H9 (cell line): Measurements from ENCODE around the gene DHRS13. TPM values are rescaled to one million over a fixed set of nuclear protein-coding genes. Genes with fewer than 3 reads are reported as not detected.

ENCODE experiments used
- DNase-seq: peaks from one replicate; pipeline ENCODE4 v3.0.0-alpha.2; 2017
- H2AFZ ChIP-seq: one replicate; pipeline ENCODE4 v1.6.1; 2013; ENCODE audit warnings: mild to moderate bottlenecking, low read length, control low read depth, moderate library complexity
- H2AK5ac ChIP-seq: 2 replicates; pipeline ENCODE4 v1.6.1; 2013; ENCODE audit warnings: low read length, control low read depth, mixed read lengths; ENCODE audit not compliant: insufficient read length
- H2BK120ac ChIP-seq: one replicate; pipeline ENCODE4 v1.6.1; 2013; ENCODE audit warnings: low read depth, mild to moderate bottlenecking, low read length, control low read depth, inconsistent platforms; ENCODE audit not compliant: poor library complexity, severe bottlenecking
- H2BK12ac ChIP-seq: 2 replicates; pipeline ENCODE4 v1.6.1; 2013; ENCODE audit warnings: low read length, control low read depth, mixed read lengths, low read depth; ENCODE audit not compliant: insufficient read length
- H2BK15ac ChIP-seq: 2 replicates; pipeline ENCODE4 v1.6.1; 2013; ENCODE audit warnings: low read depth, low read length, control low read depth
- H2BK20ac ChIP-seq: one replicate; pipeline ENCODE4 v1.6.1; 2013; ENCODE audit warnings: low read depth, mild to moderate bottlenecking, low read length, control low read depth, inconsistent platforms; ENCODE audit not compliant: poor library complexity, severe bottlenecking
- H2BK5ac ChIP-seq: 2 replicates; pipeline ENCODE4 v1.6.1; 2013; ENCODE audit warnings: low read length, control low read depth, mixed read lengths; ENCODE audit not compliant: insufficient read length
- H3K14ac ChIP-seq: 2 replicates; pipeline ENCODE4 v1.6.1; 2013; ENCODE audit warnings: low read length, control low read depth; ENCODE audit not compliant: insufficient read depth
- H3K18ac ChIP-seq: 2 replicates; pipeline ENCODE4 v1.6.1; 2013; ENCODE audit warnings: low read depth, mild to moderate bottlenecking, mixed read lengths, low read length, control low read depth; ENCODE audit not compliant: insufficient read length
- H3K23ac ChIP-seq: 2 replicates; pipeline ENCODE4 v1.6.1; 2013; ENCODE audit warnings: low read length, control low read depth, mixed read lengths, low read depth; ENCODE audit not compliant: insufficient read length
- H3K23me2 ChIP-seq: 2 replicates; pipeline ENCODE4 v1.6.1; 2013; ENCODE audit warnings: low read depth, mild to moderate bottlenecking, mixed read lengths, low read length, control low read depth; ENCODE audit not compliant: insufficient read length, poor library complexity, severe bottlenecking
- H3K27ac ChIP-seq: 2 replicates; pipeline ENCODE4 v1.5.1; 2013; ENCODE audit warnings: low read length, control low read depth, mixed read lengths, low read depth; ENCODE audit not compliant: insufficient read length
- H3K27me3 ChIP-seq: 2 replicates; pipeline ENCODE4 v1.6.1; 2013; ENCODE audit warnings: low read length, control low read depth, inconsistent platforms; ENCODE audit not compliant: insufficient read depth
- H3K4ac ChIP-seq: 2 replicates; pipeline ENCODE4 v1.6.1; 2013; ENCODE audit warnings: low read depth, mild to moderate bottlenecking, control low read depth, inconsistent platforms, low read length, moderate library complexity
- H3K4me1 ChIP-seq: 2 replicates; pipeline ENCODE4 v1.6.1; 2013; ENCODE audit warnings: low read length, control low read depth, inconsistent platforms; ENCODE audit not compliant: insufficient read depth
- H3K4me2 ChIP-seq: 2 replicates; pipeline ENCODE4 v1.6.1; 2013; ENCODE audit warnings: low read length, control low read depth, mixed read lengths; ENCODE audit not compliant: insufficient read length, insufficient read depth
- H3K56ac ChIP-seq: 2 replicates; pipeline ENCODE4 v1.6.1; 2013; ENCODE audit warnings: low read depth, mild to moderate bottlenecking, mixed read lengths, low read length, control low read depth; ENCODE audit not compliant: insufficient read length
- H3K79me1 ChIP-seq: 2 replicates; pipeline ENCODE4 v1.6.1; 2013; ENCODE audit warnings: low read depth, mild to moderate bottlenecking, moderate library complexity, low read length, control low read depth, inconsistent platforms; ENCODE audit not compliant: insufficient read depth, poor library complexity, severe bottlenecking
- H3K79me2 ChIP-seq: 2 replicates; pipeline ENCODE4 v1.6.1; 2013; ENCODE audit warnings: low read length, control low read depth, inconsistent platforms; ENCODE audit not compliant: insufficient read depth
- H3K9ac ChIP-seq: 2 replicates; pipeline ENCODE4 v1.6.1; 2013; ENCODE audit warnings: low read length, control low read depth, mixed read lengths; ENCODE audit not compliant: insufficient read length; ENCODE audit errors: extremely low read depth
- H3K9me3 ChIP-seq: one replicate; pipeline ENCODE4 v1.6.1; 2013; ENCODE audit warnings: low read depth, low read length, inconsistent platforms; ENCODE audit not compliant: control insufficient read depth
- H3T11ph ChIP-seq: one replicate; pipeline ENCODE4 v1.6.1; 2013; ENCODE audit warnings: mild to moderate bottlenecking, low read length, control low read depth, inconsistent platforms
- H4K20me1 ChIP-seq: one replicate; pipeline ENCODE4 v1.6.1; 2013; ENCODE audit not compliant: control insufficient read depth, insufficient read length, insufficient read depth
- H4K5ac ChIP-seq: 2 replicates; pipeline ENCODE4 v1.6.1; 2013; ENCODE audit warnings: low read depth, mild to moderate bottlenecking, mixed read lengths, low read length, control low read depth; ENCODE audit not compliant: insufficient read length
- H4K8ac ChIP-seq: replicated peaks from 2 replicates; pipeline ENCODE4 v1.6.1; 2013; ENCODE audit warnings: low read length, control low read depth, mixed read lengths, low read depth; ENCODE audit not compliant: insufficient read length
- H4K91ac ChIP-seq: 2 replicates; pipeline ENCODE4 v1.6.1; 2013; ENCODE audit warnings: low read depth, mild to moderate bottlenecking, moderate library complexity, mixed read lengths, low read length, control low read depth; ENCODE audit not compliant: insufficient read length
- H3K27ac Mint-ChIP-seq, 3 experiments: 2 replicates in 2 of 3; 3 replicates in 1 of 3; pipeline ENCODE4 v1.8.0; 2020 to 2021; ENCODE audit warnings: mixed read lengths in 3 of 3, mild to moderate bottlenecking in 1 of 3, moderate library complexity in 1 of 3
- H3K27me3 Mint-ChIP-seq: 2 replicates; pipeline ENCODE4 v1.8.0; 2021; ENCODE audit warnings: low read depth, mild to moderate bottlenecking, moderate library complexity, mixed read lengths
- H3K36me3 Mint-ChIP-seq, 3 experiments: 2 replicates in 2 of 3; 3 replicates in 1 of 3; pipeline ENCODE4 v1.8.0; 2020 to 2021; ENCODE audit warnings: low read depth in 3 of 3, mixed read lengths in 3 of 3; ENCODE audit not compliant: insufficient read depth in 1 of 3
- H3K4me1 Mint-ChIP-seq, 2 experiments: 2 replicates each; pipeline ENCODE4 v1.8.0; 2020; ENCODE audit warnings: mixed read lengths in 2 of 2
- H3K4me3 Mint-ChIP-seq, 2 experiments: 2 replicates in 1 of 2; 3 replicates in 1 of 2; pipeline ENCODE4 v1.8.0; 2020 to 2021; ENCODE audit warnings: mild to moderate bottlenecking in 2 of 2, mixed read lengths in 2 of 2, moderate library complexity in 1 of 2
- H3K9me3 Mint-ChIP-seq, 2 experiments: 2 replicates in 1 of 2; 3 replicates in 1 of 2; pipeline ENCODE4 v1.8.0; 2020; ENCODE audit warnings: mild to moderate bottlenecking in 2 of 2, mixed read lengths in 2 of 2, moderate library complexity in 1 of 2
- CTCF ChIP-seq: fragments of 200-600 bp; sonication (generic); conservative IDR thresholded peaks from 3 replicates; pipeline ENCODE4 v1.8.0; 2021; ENCODE audit warnings: antibody characterized with exemption, mild to moderate bottlenecking
- WGBS: extraction: QIAGEN DNeasy Blood & Tissue Kit; methylation state at CpG from one replicate; pipeline ENCODE4 v1.1.7; 2013; ENCODE audit warnings: missing lambda C conversion rate, low lambda C conversion rate, mixed read lengths; ENCODE audit not compliant: insufficient read length; ENCODE audit errors: extremely low coverage; 5-methylcytosine and 5-hydroxymethylcytosine counted together
- total RNA-seq: library from RNA; stranded (reverse); gene quantifications from 2 replicates; pipeline ENCODE4 v1.2.1, GENCODE V29; 2021

The DHRS13 gene
- total RNA-seq, 1 experiment from 2014 or later = 29.6 TPM

GRCh38 chr17:28901866-28902818, 737 bp downstream of the DHRS13 start:
- no peak overlapping the region for H3K27ac ChIP-seq

More at GRCh38 chr17:28901866-28902818, 737 bp downstream of the DHRS13 start:
- H3K9me3 ChIP-seq = no peaks in the 10 kb centered on the region
- Mint-ChIP-seq H3K9me3 (peaks cover 0 to 3% of the 10 kb centered on the region in 2 experiments; a peak in 2 of 5 replicates), H3K27ac (peak overlapping the region in 1 of 3 experiments; percentile 1; a peak in 3 of 7 replicates), H3K4me1 (peaks cover 24 to 35% of the 10 kb centered on the region in 2 experiments), H3K36me3 (peaks cover 25 to 46% (median 29%) of the 10 kb centered on the region in 3 experiments), H3K27me3 (peaks cover 3% of the 10 kb centered on the region), H3K4me3 (peak overlapping the region; percentile 76 to 86)
- H3K27me3 ChIP-seq = no peaks in the 10 kb centered on the region
- H2BK5ac ChIP-seq = no peak overlapping the region
- no peaks in the 10 kb centered on the region for H3K79me1 ChIP-seq
- no peak overlapping the region for H2BK20ac ChIP-seq
- peak overlapping the region; percentile 77; the same call in 1 of the 2 replicates for H3K14ac ChIP-seq
- no CpG with 5 or more reads among the region's 62 CpGs for WGBS
- peak overlapping the region; percentile 44 for H3K18ac ChIP-seq
- H2AK5ac ChIP-seq = no peak overlapping the region
- H2AFZ ChIP-seq = no peak overlapping the region
- no peak overlapping the region for H2BK120ac ChIP-seq
- no peaks in the 10 kb centered on the region for H3K79me2 ChIP-seq
- H3K4me1 ChIP-seq = no peaks in the 10 kb centered on the region
- no peak overlapping the region for H4K91ac ChIP-seq
- no peaks in the 10 kb centered on the region for H3K23me2 ChIP-seq
- no peak for TF ChIP-seq CTCF
- H4K5ac ChIP-seq = no peak overlapping the region
- no peak overlapping the region for H4K8ac ChIP-seq
- no peaks in the 10 kb centered on the region for H4K20me1 ChIP-seq
- H3K4ac ChIP-seq = no peak overlapping the region
- no peak overlapping the region for H3K56ac ChIP-seq
- H3K9ac ChIP-seq = peak overlapping the region; percentile 42
- peak overlapping the region; percentile 50 for H3K4me2 ChIP-seq
- H3T11ph ChIP-seq = no peak overlapping the region
- H2BK15ac ChIP-seq = no peak overlapping the region
- no peak overlapping the region for H2BK12ac ChIP-seq
- no peak for DNase-seq
- H3K23ac ChIP-seq = no peak overlapping the region
